ENCODE results near the gene PPM1A.

The PPM1A gene

DNA sequence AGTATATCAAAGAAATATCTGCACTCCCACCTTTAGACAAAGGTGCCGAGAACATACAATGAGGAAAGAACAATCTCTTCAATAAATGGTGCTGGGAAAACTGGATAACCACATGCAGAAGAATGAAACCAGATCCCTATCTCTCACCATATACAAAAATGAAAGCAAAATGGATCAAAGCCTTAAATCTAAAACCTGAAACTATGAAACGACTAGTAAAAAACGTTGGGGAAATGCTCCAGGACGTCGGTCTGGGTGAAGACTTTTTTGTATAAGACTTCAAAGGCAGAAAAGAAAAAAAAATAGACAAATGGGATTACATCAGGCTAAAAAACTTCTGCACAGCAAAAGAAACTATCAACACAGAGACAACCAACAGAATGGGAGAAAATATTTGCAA, 83.8 kb downstream of the PPM1A start:
- Histone ChIP-seq H3K36me3 (ENCODE audit: control insufficient read depth in 2 of 2, insufficient read depth in 1 of 2, low read length in 2 of 2) (no peaks in the 10 kb centered on the region), H3K9me3 (ENCODE audit: control insufficient read depth, insufficient read depth, low read depth, low read length) (no peaks in the 10 kb centered on the region), H3K4me3 (ENCODE audit: low read depth, low read length) (no peak overlapping the region), H3K4me1 (ENCODE audit: control insufficient read depth, insufficient read depth, low read length) (no peaks in the 10 kb centered on the region), H3K27ac (ENCODE audit: extremely low read depth, low read depth, low read length) (no peak overlapping the region)
- TF ChIP-seq YY1 (tag by site-specific recombination; IDR thresholded peaks at IDR 0.05), result no peak
- TF ChIP-seq, protein P1, sequence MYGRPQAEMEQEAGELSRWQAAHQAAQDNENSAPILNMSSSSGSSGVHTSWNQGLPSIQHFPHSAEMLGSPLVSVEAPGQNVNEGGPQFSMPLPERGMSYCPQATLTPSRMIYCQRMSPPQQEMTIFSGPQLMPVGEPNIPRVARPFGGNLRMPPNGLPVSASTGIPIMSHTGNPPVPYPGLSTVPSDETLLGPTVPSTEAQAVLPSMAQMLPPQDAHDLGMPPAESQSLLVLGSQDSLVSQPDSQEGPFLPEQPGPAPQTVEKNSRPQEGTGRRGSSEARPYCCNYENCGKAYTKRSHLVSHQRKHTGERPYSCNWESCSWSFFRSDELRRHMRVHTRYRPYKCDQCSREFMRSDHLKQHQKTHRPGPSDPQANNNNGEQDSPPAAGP (tag by site-specific recombination; IDR thresholded peaks at IDR 0.05), result no peak
- TF ChIP-seq, protein P2, sequence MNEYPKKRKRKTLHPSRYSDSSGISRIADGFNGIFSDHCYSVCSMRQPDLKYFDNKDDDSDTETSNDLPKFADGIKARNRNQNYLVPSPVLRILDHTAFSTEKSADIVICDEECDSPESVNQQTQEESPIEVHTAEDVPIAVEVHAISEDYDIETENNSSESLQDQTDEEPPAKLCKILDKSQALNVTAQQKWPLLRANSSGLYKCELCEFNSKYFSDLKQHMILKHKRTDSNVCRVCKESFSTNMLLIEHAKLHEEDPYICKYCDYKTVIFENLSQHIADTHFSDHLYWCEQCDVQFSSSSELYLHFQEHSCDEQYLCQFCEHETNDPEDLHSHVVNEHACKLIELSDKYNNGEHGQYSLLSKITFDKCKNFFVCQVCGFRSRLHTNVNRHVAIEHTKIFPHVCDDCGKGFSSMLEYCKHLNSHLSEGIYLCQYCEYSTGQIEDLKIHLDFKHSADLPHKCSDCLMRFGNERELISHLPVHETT (tag by site-specific recombination; IDR thresholded peaks at IDR 0.05), result no peak
- no peak for TF ChIP-seq ZNF324 (tag by site-specific recombination; IDR thresholded peaks at IDR 0.05)
- TF ChIP-seq, protein P3, sequence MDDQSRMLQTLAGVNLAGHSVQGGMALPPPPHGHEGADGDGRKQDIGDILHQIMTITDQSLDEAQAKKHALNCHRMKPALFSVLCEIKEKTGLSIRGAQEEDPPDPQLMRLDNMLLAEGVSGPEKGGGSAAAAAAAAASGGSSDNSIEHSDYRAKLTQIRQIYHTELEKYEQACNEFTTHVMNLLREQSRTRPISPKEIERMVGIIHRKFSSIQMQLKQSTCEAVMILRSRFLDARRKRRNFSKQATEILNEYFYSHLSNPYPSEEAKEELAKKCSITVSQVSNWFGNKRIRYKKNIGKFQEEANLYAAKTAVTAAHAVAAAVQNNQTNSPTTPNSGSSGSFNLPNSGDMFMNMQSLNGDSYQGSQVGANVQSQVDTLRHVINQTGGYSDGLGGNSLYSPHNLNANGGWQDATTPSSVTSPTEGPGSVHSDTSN (CRISPR knock-in tag; IDR thresholded peaks at IDR 0.05), result no peak
- no peak for TF ChIP-seq ZNF354C (tag by site-specific recombination; IDR thresholded peaks at IDR 0.05; ENCODE audit: borderline replicate concordance, low read depth)
- no peak for TF ChIP-seq ZNF223 (tag by site-specific recombination; IDR thresholded peaks at IDR 0.05)
- TF ChIP-seq, protein P4, sequence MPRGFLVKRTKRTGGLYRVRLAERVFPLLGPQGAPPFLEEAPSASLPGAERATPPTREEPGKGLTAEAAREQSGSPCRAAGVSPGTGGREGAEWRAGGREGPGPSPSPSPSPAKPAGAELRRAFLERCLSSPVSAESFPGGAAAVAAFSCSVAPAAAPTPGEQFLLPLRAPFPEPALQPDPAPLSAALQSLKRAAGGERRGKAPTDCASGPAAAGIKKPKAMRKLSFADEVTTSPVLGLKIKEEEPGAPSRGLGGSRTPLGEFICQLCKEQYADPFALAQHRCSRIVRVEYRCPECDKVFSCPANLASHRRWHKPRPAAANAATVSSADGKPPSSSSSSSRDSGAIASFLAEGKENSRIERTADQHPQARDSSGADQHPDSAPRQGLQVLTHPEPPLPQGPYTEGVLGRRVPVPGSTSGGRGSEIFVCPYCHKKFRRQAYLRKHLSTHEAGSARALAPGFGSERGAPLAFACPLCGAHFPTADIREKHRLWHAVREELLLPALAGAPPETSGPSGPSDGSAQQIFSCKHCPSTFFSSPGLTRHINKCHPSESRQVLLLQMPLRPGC (tag by site-specific recombination; IDR thresholded peaks at IDR 0.05), result no peak
- TF ChIP-seq ZNF37A (tag by site-specific recombination; IDR thresholded peaks at IDR 0.05), result no peak
- POLR2A ChIA-PET, result no interaction called here
- CTCF ChIA-PET, result interaction anchor here (0.6 to 2.7 kb wide), 10 partner anchors 17 to 1087 kb away, joined by 3 to 25 read pairs (median 4); no protein-coding TSS in a partner anchor

DNA sequence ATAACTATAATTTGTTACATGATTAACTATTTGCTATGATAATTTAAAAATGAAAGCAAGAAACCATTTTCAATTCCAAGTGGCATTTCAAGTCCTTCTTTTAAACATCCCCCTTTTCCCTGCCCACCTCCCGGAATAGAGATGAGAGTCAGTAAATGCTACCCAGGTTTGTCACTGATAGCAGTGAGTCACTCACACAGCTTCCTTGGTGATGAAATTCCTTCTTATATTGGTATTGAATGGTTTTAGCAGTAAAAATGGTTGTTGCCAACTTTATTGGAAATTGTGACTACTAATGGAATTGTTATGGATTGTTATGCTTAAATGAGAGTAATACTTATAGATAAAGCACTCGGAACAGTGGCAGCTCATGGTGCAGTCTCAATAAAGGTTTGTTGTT, 90.5 kb downstream of the PPM1A start:
- no peaks in the 10 kb centered on the region for H3K4me1 ChIP-seq (ENCODE audit: control insufficient read depth, insufficient read depth, low read length)
- no peak overlapping the region for H3K4me3 ChIP-seq (ENCODE audit: low read depth, low read length)
- no peaks in the 10 kb centered on the region for H3K9me3 ChIP-seq (ENCODE audit: control insufficient read depth, insufficient read depth, low read depth, low read length)
- ChIA-PET POLR2A (no interaction called here), CTCF (interaction anchor here (0.5 to 1.2 kb wide), 3 partner anchors 9 to 375 kb away, joined by 3 to 6 read pairs (median 3); no protein-coding TSS in a partner anchor)
- no peak overlapping the region for H3K27ac ChIP-seq (ENCODE audit: extremely low read depth, low read depth, low read length)
- H3K36me3 ChIP-seq (ENCODE audit: control insufficient read depth in 2 of 2, insufficient read depth in 1 of 2, low read length in 2 of 2), result no peaks in the 10 kb centered on the region
- TF ChIP-seq ZNF2 (tag by site-specific recombination; IDR thresholded peaks at IDR 0.05) (no peak), ZNF433 (tag by site-specific recombination; IDR thresholded peaks at IDR 0.05; ENCODE audit: low read depth) (no peak), ZSCAN30 (tag by site-specific recombination; IDR thresholded peaks at IDR 0.05) (no peak), ZNF610 (tag by site-specific recombination; IDR thresholded peaks at IDR 0.05; ENCODE audit: borderline replicate concordance) (no peak), ZFP69B (tag by site-specific recombination; IDR thresholded peaks at IDR 0.05) (no peak), ZNF140 (tag by site-specific recombination; IDR thresholded peaks at IDR 0.05) (no peak), ZNF560 (tag by site-specific recombination; IDR thresholded peaks at IDR 0.05; ENCODE audit: borderline replicate concordance) (no peak), ZNF585B (tag by site-specific recombination; IDR thresholded peaks at IDR 0.05) (no peak), ZNF830 (tag by site-specific recombination; IDR thresholded peaks at IDR 0.05; ENCODE audit: low read depth) (no peak)
- TF ChIP-seq, protein P5, sequence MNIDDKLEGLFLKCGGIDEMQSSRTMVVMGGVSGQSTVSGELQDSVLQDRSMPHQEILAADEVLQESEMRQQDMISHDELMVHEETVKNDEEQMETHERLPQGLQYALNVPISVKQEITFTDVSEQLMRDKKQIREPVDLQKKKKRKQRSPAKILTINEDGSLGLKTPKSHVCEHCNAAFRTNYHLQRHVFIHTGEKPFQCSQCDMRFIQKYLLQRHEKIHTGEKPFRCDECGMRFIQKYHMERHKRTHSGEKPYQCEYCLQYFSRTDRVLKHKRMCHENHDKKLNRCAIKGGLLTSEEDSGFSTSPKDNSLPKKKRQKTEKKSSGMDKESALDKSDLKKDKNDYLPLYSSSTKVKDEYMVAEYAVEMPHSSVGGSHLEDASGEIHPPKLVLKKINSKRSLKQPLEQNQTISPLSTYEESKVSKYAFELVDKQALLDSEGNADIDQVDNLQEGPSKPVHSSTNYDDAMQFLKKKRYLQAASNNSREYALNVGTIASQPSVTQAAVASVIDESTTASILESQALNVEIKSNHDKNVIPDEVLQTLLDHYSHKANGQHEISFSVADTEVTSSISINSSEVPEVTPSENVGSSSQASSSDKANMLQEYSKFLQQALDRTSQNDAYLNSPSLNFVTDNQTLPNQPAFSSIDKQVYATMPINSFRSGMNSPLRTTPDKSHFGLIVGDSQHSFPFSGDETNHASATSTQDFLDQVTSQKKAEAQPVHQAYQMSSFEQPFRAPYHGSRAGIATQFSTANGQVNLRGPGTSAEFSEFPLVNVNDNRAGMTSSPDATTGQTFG (tag by site-specific recombination; IDR thresholded peaks at IDR 0.05; ENCODE audit: borderline replicate concordance), result no peak
- TF ChIP-seq, protein P6, sequence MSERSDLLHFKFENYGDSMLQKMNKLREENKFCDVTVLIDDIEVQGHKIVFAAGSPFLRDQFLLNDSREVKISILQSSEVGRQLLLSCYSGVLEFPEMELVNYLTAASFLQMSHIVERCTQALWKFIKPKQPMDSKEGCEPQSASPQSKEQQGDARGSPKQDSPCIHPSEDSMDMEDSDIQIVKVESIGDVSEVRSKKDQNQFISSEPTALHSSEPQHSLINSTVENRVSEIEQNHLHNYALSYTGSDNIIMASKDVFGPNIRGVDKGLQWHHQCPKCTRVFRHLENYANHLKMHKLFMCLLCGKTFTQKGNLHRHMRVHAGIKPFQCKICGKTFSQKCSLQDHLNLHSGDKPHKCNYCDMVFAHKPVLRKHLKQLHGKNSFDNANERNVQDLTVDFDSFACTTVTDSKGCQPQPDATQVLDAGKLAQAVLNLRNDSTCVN (tag by site-specific recombination; optimal IDR thresholded peaks at IDR 0.05), result no peak
- TF ChIP-seq, protein P7, sequence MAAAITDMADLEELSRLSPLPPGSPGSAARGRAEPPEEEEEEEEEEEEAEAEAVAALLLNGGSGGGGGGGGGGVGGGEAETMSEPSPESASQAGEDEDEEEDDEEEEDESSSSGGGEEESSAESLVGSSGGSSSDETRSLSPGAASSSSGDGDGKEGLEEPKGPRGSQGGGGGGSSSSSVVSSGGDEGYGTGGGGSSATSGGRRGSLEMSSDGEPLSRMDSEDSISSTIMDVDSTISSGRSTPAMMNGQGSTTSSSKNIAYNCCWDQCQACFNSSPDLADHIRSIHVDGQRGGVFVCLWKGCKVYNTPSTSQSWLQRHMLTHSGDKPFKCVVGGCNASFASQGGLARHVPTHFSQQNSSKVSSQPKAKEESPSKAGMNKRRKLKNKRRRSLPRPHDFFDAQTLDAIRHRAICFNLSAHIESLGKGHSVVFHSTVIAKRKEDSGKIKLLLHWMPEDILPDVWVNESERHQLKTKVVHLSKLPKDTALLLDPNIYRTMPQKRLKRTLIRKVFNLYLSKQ (tag by site-specific recombination; IDR thresholded peaks at IDR 0.05; ENCODE audit: borderline replicate concordance), result no peak
- TF ChIP-seq, protein P8, sequence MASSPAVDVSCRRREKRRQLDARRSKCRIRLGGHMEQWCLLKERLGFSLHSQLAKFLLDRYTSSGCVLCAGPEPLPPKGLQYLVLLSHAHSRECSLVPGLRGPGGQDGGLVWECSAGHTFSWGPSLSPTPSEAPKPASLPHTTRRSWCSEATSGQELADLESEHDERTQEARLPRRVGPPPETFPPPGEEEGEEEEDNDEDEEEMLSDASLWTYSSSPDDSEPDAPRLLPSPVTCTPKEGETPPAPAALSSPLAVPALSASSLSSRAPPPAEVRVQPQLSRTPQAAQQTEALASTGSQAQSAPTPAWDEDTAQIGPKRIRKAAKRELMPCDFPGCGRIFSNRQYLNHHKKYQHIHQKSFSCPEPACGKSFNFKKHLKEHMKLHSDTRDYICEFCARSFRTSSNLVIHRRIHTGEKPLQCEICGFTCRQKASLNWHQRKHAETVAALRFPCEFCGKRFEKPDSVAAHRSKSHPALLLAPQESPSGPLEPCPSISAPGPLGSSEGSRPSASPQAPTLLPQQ (tag by site-specific recombination; IDR thresholded peaks at IDR 0.05), result no peak

All from HEK293 (cell line).